Mesothelial cell of epicardium (in vitro differentiated cells): Measurements from ENCODE around the gene FOXO4. TPM values are rescaled to one million over a fixed set of nuclear protein-coding genes. Genes with fewer than 3 reads are reported as not detected.
A peak's percentile ranks its signal among the peaks of the same experiment; 100 is the strongest.

ENCODE experiments used
- DNase-seq, 2 experiments: peaks; one replicate each; pipeline ENCODE4 v3.0.0; 2021; ENCODE audit warnings: low spot score in 2 of 2; ENCODE audit not compliant: unreplicated experiment in 2 of 2
- H3K27ac Mint-ChIP-seq: 2 replicates; pipeline ENCODE4 v1.8.0; 2021; ENCODE audit warnings: mixed read lengths
- H3K27me3 Mint-ChIP-seq: 2 replicates; pipeline ENCODE4 v1.8.0; 2021; ENCODE audit warnings: low read depth, mixed read lengths
- H3K36me3 Mint-ChIP-seq: 2 replicates; pipeline ENCODE4 v1.8.0; 2021; ENCODE audit warnings: mixed read lengths
- H3K4me1 Mint-ChIP-seq: 2 replicates; pipeline ENCODE4 v1.8.0; 2021; ENCODE audit warnings: mixed read lengths
- H3K4me3 Mint-ChIP-seq: 2 replicates; pipeline ENCODE4 v1.8.0; 2021; ENCODE audit warnings: mild to moderate bottlenecking, moderate library complexity, mixed read lengths
- H3K9me3 Mint-ChIP-seq: 2 replicates; pipeline ENCODE4 v1.8.0; 2021; ENCODE audit warnings: mixed read lengths
- total RNA-seq: library from RNA; stranded (reverse); gene quantifications from 3 replicates; pipeline ENCODE4 v1.2.1, GENCODE V29; 2021
- TF ChIP-seq, protein P1 (sequence below): fragments of 200-600 bp; sonication (generic); IDR thresholded peaks from one replicate; pipeline ENCODE4 v1.5.0; 2021; ENCODE audit warnings: antibody characterized with exemption; ENCODE audit not compliant: unreplicated experiment

The FOXO4 gene
- total RNA-seq, 1 donor from 2014 or later = 25.4 TPM

DNA sequence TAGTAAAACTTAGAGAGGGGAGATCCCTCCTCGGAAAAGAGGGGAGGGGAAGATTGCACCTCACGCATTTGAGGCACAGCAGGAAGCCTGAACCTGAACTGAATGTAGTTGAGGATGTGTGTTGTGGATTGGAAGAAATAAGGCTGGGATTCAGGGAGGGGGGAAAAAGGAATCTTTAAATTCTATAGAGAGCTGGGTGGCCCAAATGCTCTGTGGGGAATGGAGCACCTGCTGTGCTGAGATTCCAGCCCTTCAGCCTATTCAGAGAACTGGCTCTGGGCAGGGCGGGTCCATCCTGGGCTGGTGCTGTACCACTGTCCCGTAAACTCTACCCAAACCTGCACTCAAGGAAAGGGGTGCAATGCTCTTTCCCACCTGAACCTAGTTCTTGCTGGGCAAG lies 4.1 kb downstream of the FOXO4 start:
- no peaks in the 10 kb centered on the region for H3K36me3 Mint-ChIP-seq

DNA sequence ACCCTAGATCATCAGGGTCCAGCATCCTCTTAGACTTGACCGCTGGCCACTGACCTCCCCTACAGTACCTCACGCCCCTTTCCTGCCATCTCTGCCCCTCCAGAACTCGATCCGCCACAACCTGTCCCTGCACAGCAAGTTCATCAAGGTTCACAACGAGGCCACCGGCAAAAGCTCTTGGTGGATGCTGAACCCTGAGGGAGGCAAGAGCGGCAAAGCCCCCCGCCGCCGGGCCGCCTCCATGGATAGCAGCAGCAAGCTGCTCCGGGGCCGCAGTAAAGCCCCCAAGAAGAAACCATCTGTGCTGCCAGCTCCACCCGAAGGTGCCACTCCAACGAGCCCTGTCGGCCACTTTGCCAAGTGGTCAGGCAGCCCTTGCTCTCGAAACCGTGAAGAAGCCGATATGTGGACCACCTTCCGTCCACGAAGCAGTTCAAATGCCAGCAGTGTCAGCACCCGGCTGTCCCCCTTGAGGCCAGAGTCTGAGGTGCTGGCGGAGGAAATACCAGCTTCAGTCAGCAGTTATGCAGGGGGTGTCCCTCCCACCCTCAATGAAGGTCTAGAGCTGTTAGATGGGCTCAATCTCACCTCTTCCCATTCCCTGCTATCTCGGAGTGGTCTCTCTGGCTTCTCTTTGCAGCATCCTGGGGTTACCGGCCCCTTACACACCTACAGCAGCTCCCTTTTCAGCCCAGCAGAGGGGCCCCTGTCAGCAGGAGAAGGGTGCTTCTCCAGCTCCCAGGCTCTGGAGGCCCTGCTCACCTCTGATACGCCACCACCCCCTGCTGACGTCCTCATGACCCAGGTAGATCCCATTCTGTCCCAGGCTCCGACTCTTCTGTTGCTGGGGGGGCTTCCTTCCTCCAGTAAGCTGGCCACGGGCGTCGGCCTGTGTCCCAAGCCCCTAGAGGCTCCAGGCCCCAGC lies 5.2 kb downstream of the FOXO4 start:
- no peaks in the 10 kb centered on the region for H3K27me3 Mint-ChIP-seq
- H3K9me3 Mint-ChIP-seq = peaks cover 5% of the 10 kb centered on the region
- no peak overlapping the region for H3K27ac Mint-ChIP-seq
- H3K4me3 Mint-ChIP-seq = no peak overlapping the region
- TF ChIP-seq, protein P1, sequence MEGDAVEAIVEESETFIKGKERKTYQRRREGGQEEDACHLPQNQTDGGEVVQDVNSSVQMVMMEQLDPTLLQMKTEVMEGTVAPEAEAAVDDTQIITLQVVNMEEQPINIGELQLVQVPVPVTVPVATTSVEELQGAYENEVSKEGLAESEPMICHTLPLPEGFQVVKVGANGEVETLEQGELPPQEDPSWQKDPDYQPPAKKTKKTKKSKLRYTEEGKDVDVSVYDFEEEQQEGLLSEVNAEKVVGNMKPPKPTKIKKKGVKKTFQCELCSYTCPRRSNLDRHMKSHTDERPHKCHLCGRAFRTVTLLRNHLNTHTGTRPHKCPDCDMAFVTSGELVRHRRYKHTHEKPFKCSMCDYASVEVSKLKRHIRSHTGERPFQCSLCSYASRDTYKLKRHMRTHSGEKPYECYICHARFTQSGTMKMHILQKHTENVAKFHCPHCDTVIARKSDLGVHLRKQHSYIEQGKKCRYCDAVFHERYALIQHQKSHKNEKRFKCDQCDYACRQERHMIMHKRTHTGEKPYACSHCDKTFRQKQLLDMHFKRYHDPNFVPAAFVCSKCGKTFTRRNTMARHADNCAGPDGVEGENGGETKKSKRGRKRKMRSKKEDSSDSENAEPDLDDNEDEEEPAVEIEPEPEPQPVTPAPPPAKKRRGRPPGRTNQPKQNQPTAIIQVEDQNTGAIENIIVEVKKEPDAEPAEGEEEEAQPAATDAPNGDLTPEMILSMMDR = no peak
- no peaks in the 10 kb centered on the region for H3K36me3 Mint-ChIP-seq
- no peak for DNase-seq
- H3K4me1 Mint-ChIP-seq = peaks cover 50% of the 10 kb centered on the region

More for the DNA sequence above, 4.1 kb downstream of the FOXO4 start:
- Mint-ChIP-seq H3K27ac (no peak overlapping the region), H3K27me3 (no peaks in the 10 kb centered on the region), H3K4me1 (peaks cover 52% of the 10 kb centered on the region), H3K4me3 (no peak overlapping the region), H3K9me3 (peaks cover 5% of the 10 kb centered on the region)
- no peak for DNase-seq
- TF ChIP-seq, protein P1 = no peak

DNA sequence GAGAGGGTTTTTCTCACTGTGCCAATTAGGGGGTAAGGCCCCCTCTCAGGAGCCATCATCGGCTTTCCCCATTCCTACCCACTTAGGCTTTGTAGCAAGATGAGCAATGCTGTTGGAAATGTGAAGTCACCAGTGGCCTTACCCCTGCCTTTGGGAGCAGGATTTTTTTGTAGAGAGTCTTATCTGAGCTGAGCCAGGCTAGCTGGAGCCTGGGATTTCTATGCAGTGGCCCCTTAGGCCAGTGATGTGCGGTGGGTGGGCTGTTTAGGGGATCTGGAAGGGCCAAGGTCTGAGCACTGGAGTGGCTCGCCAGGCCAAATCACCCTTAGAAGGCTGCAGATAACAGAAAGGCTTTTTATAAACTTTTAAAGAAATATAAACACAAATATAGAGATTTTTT lies 6.6 kb downstream of the FOXO4 start:
- Mint-ChIP-seq H3K36me3 (no peaks in the 10 kb centered on the region), H3K9me3 (peaks cover 8% of the 10 kb centered on the region), H3K4me1 (peaks cover 49% of the 10 kb centered on the region), H3K27ac (peak overlapping the region; percentile 32), H3K27me3 (no peaks in the 10 kb centered on the region), H3K4me3 (no peak overlapping the region)
- TF ChIP-seq, protein P1 = no peak
- DNase-seq = no peak

DNA sequence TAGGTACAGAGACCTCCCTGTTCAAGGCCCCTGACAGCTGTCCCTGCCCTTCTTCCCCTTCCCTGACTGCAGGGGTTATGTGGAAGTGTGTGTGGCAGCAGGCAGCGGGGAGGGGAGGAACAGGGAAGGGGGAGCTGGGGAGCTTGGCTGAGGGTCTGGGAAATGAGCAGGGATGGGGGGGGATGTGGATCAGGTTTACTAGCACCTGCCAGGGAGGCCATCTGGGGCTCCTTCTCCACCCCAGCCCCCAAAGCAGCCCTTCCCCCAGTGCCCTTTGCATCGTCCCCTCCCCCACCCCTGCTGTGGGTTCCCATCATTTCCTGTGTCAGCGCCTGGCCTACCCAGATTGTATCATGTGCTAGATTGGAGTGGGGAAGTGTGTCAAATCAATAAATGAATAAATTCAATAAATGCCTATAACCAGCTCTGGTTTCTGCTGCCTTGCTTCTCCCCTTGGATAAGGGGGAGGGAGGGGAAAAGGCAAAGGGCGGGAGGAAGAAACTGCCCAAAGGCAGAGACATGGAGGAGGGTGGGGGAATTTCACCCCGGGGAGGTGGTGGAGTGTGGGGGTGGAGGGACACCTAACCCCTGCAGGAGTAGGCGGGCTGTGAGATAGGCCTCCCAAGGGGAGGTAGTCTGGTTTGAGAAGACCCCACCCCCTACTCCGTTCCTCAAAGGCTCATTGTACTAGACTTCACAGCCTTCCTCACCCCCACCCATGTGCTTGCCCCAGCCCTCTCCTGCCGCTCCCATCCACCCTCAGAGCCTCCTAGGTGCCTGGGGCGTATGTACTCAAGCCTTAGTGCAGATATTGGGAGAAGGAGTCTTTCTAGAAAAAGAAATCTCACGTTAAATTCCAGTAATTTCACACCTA lies 7.7 kb downstream of the FOXO4 start:
- Mint-ChIP-seq H3K4me1 (peaks cover 52% of the 10 kb centered on the region), H3K36me3 (no peaks in the 10 kb centered on the region), H3K4me3 (peak overlapping the region; percentile 39), H3K27ac (peak overlapping the region; percentile 82), H3K9me3 (peaks cover 8% of the 10 kb centered on the region), H3K27me3 (no peaks in the 10 kb centered on the region)
- TF ChIP-seq, protein P1 = no peak
- no peak for DNase-seq

DNA sequence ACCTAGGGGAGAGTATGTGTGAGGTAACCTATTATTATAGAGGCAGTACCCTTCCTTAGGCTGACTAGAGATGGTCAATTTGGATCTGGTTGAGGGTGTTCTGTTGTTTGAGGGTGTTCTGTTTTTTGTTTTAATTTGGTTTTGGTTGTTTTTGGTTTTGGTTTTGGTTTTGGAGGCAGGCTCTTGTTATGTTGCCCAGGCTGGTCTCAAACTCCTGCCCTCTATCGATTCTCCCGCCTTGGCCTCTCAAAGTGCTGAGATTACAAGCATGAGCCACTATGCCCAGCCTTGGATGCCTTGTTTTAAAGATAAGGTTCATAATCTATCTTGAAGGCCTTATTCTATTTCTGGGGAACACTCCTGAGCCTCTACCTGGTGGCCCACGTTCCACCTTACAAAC lies 10.0 kb downstream of the FOXO4 start:
- DNase-seq = no peak
- H3K9me3 Mint-ChIP-seq = peaks cover 10% of the 10 kb centered on the region
- H3K36me3 Mint-ChIP-seq = no peaks in the 10 kb centered on the region

More for the DNA sequence above, 10.0 kb downstream of the FOXO4 start:
- no peak overlapping the region for H3K4me3 Mint-ChIP-seq
- no peak overlapping the region for H3K27ac Mint-ChIP-seq
- H3K4me1 Mint-ChIP-seq = peaks cover 39% of the 10 kb centered on the region
- TF ChIP-seq, protein P1 = no peak
- H3K27me3 Mint-ChIP-seq = no peaks in the 10 kb centered on the region
